ENCODE measurements around the gene PFKP. TPM values are rescaled to one million over a fixed set of nuclear protein-coding genes. Genes with fewer than 3 reads are reported as not detected.
A peak's percentile ranks its signal among the peaks of the same experiment; 100 is the strongest.

Gene PFKP
- polyA plus RNA-seq (2011; rRNA removed) (164 and 166 TPM in 2 replicates), polyA plus RNA-seq (2017; fragmentation: RNase III; extraction: RNeasy Plus Mini Kit Qiagen cat#74134 plus additional on column Dnase treatment) (273 to 329 TPM (median 279 TPM) in 3 replicates), polyA minus RNA-seq (2011; rRNA and poly(A)+ RNA removed) (130 and 164 TPM in 2 replicates)
- polyA plus RNA-seq (2012; cell fraction: cytosol; rRNA removed) = 360 and 395 TPM in 2 replicates
- 741 and 798 TPM in 2 replicates for polyA plus RNA-seq (2012; cell fraction: nucleus; rRNA removed)

GRCh38 chr10:3067118-3067858 lies at the start of gene PFKP:
TSS of gene PFKP (plus strand) at chr10:3067548. CDS start at chr10:3067596, 48 bp downstream.
- ChIA-PET POLR2A (interaction anchor here (1.5 to 2.0 kb wide), 4 partner anchors 24 to 105 kb away, joined by 6 to 9 read pairs (median 8); partner anchors contain the start of gene PITRM1), CTCF (interaction anchor here (0.7 to 1.5 kb wide), 6 partner anchors 11 to 139 kb away, joined by 3 to 4 read pairs (median 3); no protein-coding TSS in a partner anchor)
- ATAC-seq (peak; percentile 60 to 77), FAIRE-seq (no peak), DNase-seq (ENCODE audit: low read depth in 1 of 2, low spot score in 1 of 2) (peak in 1 of 2 experiments; percentile 49)
- WGBS (ENCODE audit: missing lambda C conversion rate) = 0% methylated on average over 2 of the region's 86 CpGs
- Histone ChIP-seq H3K4me2 (peak within 1 kb of the TSS; percentile 94), H3K27ac (peak within 1 kb of the TSS; percentile 96), H3K4me3 (peak within 1 kb of the TSS; percentile 97), H3K4me1 (peaks cover 41% of the 10 kb centered on the region), H3K9me3 (no peaks in the 10 kb centered on the region)
- TF ChIP-seq ATOH8 (CRISPR knock-in tag; IDR thresholded peaks at IDR 0.05; ENCODE audit: low read depth) (no peak), MAX (IDR thresholded peaks at IDR 0.05) (peak; percentile 38; the same call in 1 of the 2 replicates), JUN (IDR thresholded peaks at IDR 0.05) (peak in 1 of 2 experiments; percentile 87; a peak in 2 of 5 replicates), CTCF (IDR thresholded peaks at IDR 0.05) (no peak), POLR2A (IDR thresholded peaks at IDR 0.05; ENCODE audit: low read length) (peak; percentile 78), PHF8 (IDR thresholded peaks at IDR 0.05; ENCODE audit: borderline replicate concordance, low read depth) (peak; percentile 54; the same call in 1 of the 2 replicates), ZNF302 (CRISPR knock-in tag; IDR thresholded peaks at IDR 0.05) (no peak), BCL3 (IDR thresholded peaks at IDR 0.05) (peak; percentile 81), EP300 (IDR thresholded peaks at IDR 0.05) (no peak)

- Histone ChIP-seq H3K4me2 (no peak overlapping the region), H3K4me1 (no peaks in the 10 kb centered on the region), H3K27ac (no peak overlapping the region), H3K4me3 (no peak overlapping the region), H3K9me3 (peaks cover 1% of the 10 kb centered on the region; the same call in 2 of the 3 replicates)
- no peak for ATAC-seq
- POLR2A ChIA-PET = no interaction called here
- WGBS (ENCODE audit: missing lambda C conversion rate) = 25% methylated on average over 4 of the region's 4 CpGs
- CTCF ChIA-PET = interaction anchor here (0.9 kb wide), 1 partner anchor 25 kb away, joined by 3 read pairs; no protein-coding TSS in a partner anchor
- DNase-seq (ENCODE audit: low read depth in 1 of 2, low spot score in 1 of 2) = no peak
- no peak for FAIRE-seq
- TF ChIP-seq E2F6 (IDR thresholded peaks at IDR 0.05; ENCODE audit: borderline replicate concordance, low read depth) (no peak), MYC (IDR thresholded peaks at IDR 0.05; ENCODE audit: borderline replicate concordance, low read length) (no peak), CBX2 (IDR thresholded peaks at IDR 0.05; ENCODE audit: borderline replicate concordance, low read depth) (no peak), NPAS2 (CRISPR knock-in tag; IDR thresholded peaks at IDR 0.05; ENCODE audit: borderline replicate concordance) (no peak), MAFK (IDR thresholded peaks at IDR 0.05; ENCODE audit: partially characterized antibody) (no peak), RNF2 (IDR thresholded peaks at IDR 0.05; ENCODE audit: borderline replicate concordance, low read depth) (no peak), HMGXB4 (CRISPR knock-in tag; IDR thresholded peaks at IDR 0.05; ENCODE audit: borderline replicate concordance) (no peak), BCL3 (IDR thresholded peaks at IDR 0.05) (no peak), RFX5 (IDR thresholded peaks at IDR 0.05) (no peak), CHD4 (IDR thresholded peaks at IDR 0.05; ENCODE audit: borderline replicate concordance) (no peak), CTCF (IDR thresholded peaks at IDR 0.05) (no peak), SMC3 (IDR thresholded peaks at IDR 0.05) (no peak), GATA3 (IDR thresholded peaks at IDR 0.05; ENCODE audit: borderline replicate concordance) (no peak), HDAC2 (IDR thresholded peaks at IDR 0.05) (no peak), FOSB (CRISPR knock-in tag; IDR thresholded peaks at IDR 0.05) (no peak), POLR2AphosphoS2 (conservative IDR thresholded peaks at IDR 0.05; ENCODE audit: low read length) (no peak)
Measured at GRCh38 chr10:3018247-3018646, 49.1 kb upstream of the PFKP start.

Measured in A549 (cell line).